ENCODE data around the gene TTC39A. TPM values are rescaled to one million over a fixed set of nuclear protein-coding genes. Genes with fewer than 3 reads are reported as not detected.

TTC39A gene
- total RNA-seq, 1 donor from 2014 or later, result 26.9 TPM

DNA sequence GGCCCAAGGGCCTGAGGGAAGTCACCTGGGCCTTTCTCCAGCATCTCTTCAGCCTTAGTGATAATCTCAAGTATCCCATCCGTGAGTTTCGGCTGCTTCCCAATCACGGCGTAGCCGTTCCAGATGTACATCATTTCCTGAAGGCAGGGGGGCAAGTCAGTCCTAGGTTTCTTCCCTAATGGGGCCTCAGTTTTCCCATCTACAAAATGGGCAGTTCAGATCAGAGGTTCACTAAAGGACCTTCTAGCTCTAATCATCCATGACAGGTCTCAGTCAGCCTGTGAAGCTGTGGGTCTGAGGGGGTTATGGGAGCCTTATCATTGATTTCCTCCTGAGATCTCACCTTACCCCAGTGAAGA, 39.9 kb downstream of the TTC39A start:
- peaks cover 2% of the 10 kb centered on the region for H3K36me3 ChIP-seq (ENCODE audit: control insufficient read depth, insufficient read depth, low read length)
- TF ChIP-seq, protein P1, sequence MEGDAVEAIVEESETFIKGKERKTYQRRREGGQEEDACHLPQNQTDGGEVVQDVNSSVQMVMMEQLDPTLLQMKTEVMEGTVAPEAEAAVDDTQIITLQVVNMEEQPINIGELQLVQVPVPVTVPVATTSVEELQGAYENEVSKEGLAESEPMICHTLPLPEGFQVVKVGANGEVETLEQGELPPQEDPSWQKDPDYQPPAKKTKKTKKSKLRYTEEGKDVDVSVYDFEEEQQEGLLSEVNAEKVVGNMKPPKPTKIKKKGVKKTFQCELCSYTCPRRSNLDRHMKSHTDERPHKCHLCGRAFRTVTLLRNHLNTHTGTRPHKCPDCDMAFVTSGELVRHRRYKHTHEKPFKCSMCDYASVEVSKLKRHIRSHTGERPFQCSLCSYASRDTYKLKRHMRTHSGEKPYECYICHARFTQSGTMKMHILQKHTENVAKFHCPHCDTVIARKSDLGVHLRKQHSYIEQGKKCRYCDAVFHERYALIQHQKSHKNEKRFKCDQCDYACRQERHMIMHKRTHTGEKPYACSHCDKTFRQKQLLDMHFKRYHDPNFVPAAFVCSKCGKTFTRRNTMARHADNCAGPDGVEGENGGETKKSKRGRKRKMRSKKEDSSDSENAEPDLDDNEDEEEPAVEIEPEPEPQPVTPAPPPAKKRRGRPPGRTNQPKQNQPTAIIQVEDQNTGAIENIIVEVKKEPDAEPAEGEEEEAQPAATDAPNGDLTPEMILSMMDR (IDR thresholded peaks at IDR 0.05; ENCODE audit: insufficient read depth, low read length, poor library complexity, severe bottlenecking), result no peak
- H3K27me3 ChIP-seq (ENCODE audit: control insufficient read depth, insufficient read depth, low read length), result no peaks in the 10 kb centered on the region
- no peak overlapping the region for H3K4me3 ChIP-seq (ENCODE audit: low read depth, low read length)
- DNase-seq (ENCODE audit: low read depth), result no peak

DNA sequence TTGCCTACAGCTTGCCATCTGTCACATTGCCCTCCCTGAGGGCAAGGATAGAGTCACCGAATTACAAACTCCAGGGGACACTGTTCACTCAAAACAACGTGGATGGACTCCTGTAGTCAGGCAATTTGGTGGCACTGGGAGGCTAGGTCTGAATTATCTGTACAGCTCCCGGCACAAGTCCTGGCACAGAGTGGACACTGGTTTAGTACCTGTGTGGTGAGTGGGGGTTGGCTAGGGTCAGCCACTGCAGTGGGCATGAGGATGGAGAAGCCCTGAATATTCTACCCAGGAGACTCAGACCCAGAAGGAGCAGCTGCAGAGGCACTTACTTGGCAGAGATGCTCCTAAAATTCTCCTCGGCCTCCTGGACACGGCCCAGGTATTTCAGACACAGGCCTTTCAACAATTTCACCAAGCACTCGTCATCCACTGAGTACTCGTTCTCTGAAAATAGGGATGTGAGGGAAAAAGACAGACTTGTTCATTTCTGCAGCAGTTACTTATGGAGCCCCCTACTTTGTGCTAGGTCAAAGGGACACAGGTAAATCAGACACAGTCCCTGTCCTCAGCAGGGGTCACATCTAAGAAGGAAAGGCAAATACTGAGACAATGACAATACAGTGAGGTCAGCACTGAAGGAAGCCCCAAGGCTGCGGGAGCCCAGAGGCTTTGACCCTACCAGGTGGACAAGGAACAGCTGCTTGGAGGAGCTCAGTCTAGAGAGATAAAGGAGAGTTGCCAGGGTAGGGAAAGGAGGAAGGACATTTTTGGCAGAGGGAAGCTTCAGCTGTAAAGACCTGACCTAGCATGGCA, 40.5 kb downstream of the TTC39A start:
- Histone ChIP-seq H3K4me3 (ENCODE audit: low read depth, low read length) (no peak overlapping the region), H3K36me3 (ENCODE audit: control insufficient read depth, insufficient read depth, low read length) (peaks cover 2% of the 10 kb centered on the region), H3K27me3 (ENCODE audit: control insufficient read depth, insufficient read depth, low read length) (no peaks in the 10 kb centered on the region)
- TF ChIP-seq, protein P1 (IDR thresholded peaks at IDR 0.05; ENCODE audit: insufficient read depth, low read length, poor library complexity, severe bottlenecking), result no peak
- DNase-seq (ENCODE audit: low read depth), result no peak

DNA sequence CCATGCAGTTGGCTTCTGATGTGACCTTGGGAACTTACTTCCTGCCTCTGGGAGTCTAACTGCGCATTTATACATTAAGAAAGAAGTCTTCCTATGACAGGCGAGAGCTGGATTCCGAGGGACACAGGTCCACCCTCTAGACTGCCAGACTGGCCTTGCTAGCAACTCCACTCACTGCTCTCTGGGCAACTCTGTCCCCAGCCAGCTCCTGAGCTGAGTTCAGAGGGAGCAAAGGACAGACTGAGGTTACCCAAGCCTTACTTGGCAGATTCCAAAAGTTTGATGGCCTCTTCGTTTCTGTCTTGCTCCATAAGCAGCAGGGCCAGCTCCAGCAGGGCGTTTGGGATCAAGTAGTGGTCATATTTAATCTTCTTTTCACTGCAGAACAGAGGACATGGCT, 41.8 kb downstream of the TTC39A start:
- Histone ChIP-seq H3K27me3 (ENCODE audit: control insufficient read depth, insufficient read depth, low read length) (no peaks in the 10 kb centered on the region), H3K4me3 (ENCODE audit: low read depth, low read length) (no peak overlapping the region), H3K36me3 (ENCODE audit: control insufficient read depth, insufficient read depth, low read length) (peaks cover 2% of the 10 kb centered on the region)
- TF ChIP-seq, protein P1 (IDR thresholded peaks at IDR 0.05; ENCODE audit: insufficient read depth, low read length, poor library complexity, severe bottlenecking), result no peak
- DNase-seq (ENCODE audit: low read depth), result no peak

DNA sequence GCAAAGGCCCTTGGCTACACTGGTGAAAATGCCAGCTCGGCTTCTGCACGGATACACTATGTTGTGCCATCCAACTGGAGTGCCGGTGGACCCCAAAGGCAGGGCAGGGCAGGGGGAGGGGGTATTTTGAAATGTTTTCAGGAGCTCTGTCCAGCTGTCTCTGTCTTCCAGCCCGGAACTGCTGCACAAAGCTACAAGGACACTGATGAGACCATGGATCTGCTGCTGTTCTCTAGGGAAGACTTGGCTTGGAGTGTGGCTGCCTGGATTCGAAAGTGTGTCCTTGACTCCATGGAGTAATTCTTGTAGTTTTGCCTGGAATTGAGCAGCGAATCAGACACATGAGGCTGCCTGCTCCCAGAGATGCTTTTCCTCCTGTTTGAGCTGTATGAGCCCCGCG, 42.4 kb downstream of the TTC39A start:
- DNase-seq (ENCODE audit: low read depth), result no peak
- no peaks in the 10 kb centered on the region for H3K27me3 ChIP-seq (ENCODE audit: control insufficient read depth, insufficient read depth, low read length)
- peaks cover 2% of the 10 kb centered on the region for H3K36me3 ChIP-seq (ENCODE audit: control insufficient read depth, insufficient read depth, low read length)
- H3K4me3 ChIP-seq (ENCODE audit: low read depth, low read length), result no peak overlapping the region
- TF ChIP-seq, protein P1 (IDR thresholded peaks at IDR 0.05; ENCODE audit: insufficient read depth, low read length, poor library complexity, severe bottlenecking), result no peak

DNA sequence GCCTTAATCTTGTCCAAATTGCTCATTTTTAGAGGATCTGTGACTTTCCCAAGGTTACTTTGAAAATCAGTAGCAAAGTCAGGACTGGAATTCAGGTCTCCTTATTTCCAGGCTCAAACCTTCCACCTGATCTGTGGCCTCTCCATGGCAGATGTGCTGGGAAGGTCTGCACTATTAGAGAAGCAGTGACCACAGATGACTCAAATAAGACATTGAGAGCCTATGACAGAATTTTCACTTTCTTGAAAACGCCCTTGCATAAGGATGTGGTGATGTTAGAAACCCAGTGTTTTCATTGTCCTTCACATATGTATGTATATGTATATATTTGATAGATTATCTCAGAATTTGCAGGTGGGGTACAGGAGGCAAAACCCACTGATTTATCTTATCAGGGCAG, 45.3 kb downstream of the TTC39A start:
- TF ChIP-seq, protein P1 (IDR thresholded peaks at IDR 0.05; ENCODE audit: insufficient read depth, low read length, poor library complexity, severe bottlenecking), result no peak
- H3K4me3 ChIP-seq (ENCODE audit: low read depth, low read length), result no peak overlapping the region
- DNase-seq (ENCODE audit: low read depth), result no peak

DNA sequence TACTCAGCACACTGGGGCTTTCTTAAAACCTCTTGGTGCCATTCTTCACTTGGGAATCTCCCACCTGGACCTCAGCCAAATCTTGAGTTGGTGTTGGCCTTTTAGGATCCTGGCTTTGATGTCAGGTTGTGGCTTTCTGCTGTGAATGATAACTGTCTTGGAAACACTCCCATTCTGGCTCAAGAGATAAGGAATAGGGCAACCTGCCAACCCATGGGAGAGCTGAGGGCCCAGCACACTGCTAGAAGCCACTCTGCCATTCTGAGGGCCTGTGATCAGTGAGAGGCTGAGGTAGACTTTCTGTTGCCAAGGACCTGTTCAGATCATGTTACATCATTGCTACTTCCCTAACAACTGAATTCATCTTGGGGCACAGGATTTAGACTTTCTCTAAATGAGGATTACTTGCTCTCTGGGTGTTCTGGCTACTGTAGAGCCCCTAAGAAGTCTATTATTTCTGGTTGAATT, 45.8 kb downstream of the TTC39A start:
- DNase-seq (ENCODE audit: low read depth), result no peak
- no peaks in the 10 kb centered on the region for H3K36me3 ChIP-seq (ENCODE audit: control insufficient read depth, insufficient read depth, low read length)

More for the DNA sequence above, 45.3 kb downstream of the TTC39A start:
- no peaks in the 10 kb centered on the region for H3K36me3 ChIP-seq (ENCODE audit: control insufficient read depth, insufficient read depth, low read length)
- no peaks in the 10 kb centered on the region for H3K27me3 ChIP-seq (ENCODE audit: control insufficient read depth, insufficient read depth, low read length)

More for the DNA sequence above, 45.8 kb downstream of the TTC39A start:
- no peak overlapping the region for H3K4me3 ChIP-seq (ENCODE audit: low read depth, low read length)
- no peaks in the 10 kb centered on the region for H3K27me3 ChIP-seq (ENCODE audit: control insufficient read depth, insufficient read depth, low read length)
- TF ChIP-seq, protein P1 (IDR thresholded peaks at IDR 0.05; ENCODE audit: insufficient read depth, low read length, poor library complexity, severe bottlenecking), result no peak

All from kidney epithelial cell (primary cell).